NT2/D1 (cell line): Measurements from ENCODE around the gene TTL.

Experiments
- YY1 ChIP-seq: IDR thresholded peaks from 2 replicates; pipeline ENCODE4 v1.6.1; 2011; ENCODE audit not compliant: insufficient read length, insufficient read depth
- ZNF274 ChIP-seq: IDR thresholded peaks from 2 replicates; pipeline ENCODE4 v1.6.1; 2011; ENCODE audit warnings: mild to moderate bottlenecking, low read depth, low read length

- no peak for TF ChIP-seq YY1
- no peak for TF ChIP-seq ZNF274
Observed at GRCh38 chr2:112463256-112463655, 18.7 kb upstream of the TTL start.
